Ascending aorta (tissue), 2 donors: Measurements from ENCODE around the gene CNTN1. TPM values are rescaled to one million over a fixed set of nuclear protein-coding genes. Genes with fewer than 3 reads are reported as not detected.

Experiments used
- DNase-seq, 2 donors: peaks; one replicate each; pipeline ENCODE4 v3.0.0-alpha.2; 2019; ENCODE audit warnings: low spot score in 2 of 2
- H3K27ac ChIP-seq, 2 donors: fragments of 200-600 bp; sonication (generic); one replicate each; pipeline ENCODE4 v1.5.1; 2016 to 2017; ENCODE audit warnings: mild to moderate bottlenecking in 1 of 2
- H3K27me3 ChIP-seq: fragments of 200-600 bp; sonication (generic); one replicate; pipeline ENCODE4 v1.5.1; 2017
- H3K36me3 ChIP-seq, 2 donors: fragments of 200-600 bp; sonication (generic); one replicate each; pipeline ENCODE4 v1.5.1; 2016
- H3K4me1 ChIP-seq, 2 donors: fragments of 200-600 bp; sonication (generic); one replicate each; pipeline ENCODE4 v1.5.1; 2016 to 2017; ENCODE audit warnings: mild to moderate bottlenecking in 1 of 2
- H3K4me3 ChIP-seq, 2 donors: fragments of 200-600 bp; sonication (generic); one replicate each; pipeline ENCODE4 v1.5.1; 2016 to 2017; ENCODE audit warnings: mild to moderate bottlenecking in 1 of 2
- H3K9me3 ChIP-seq, 2 donors: fragments of 200-600 bp; sonication (generic); one replicate each; pipeline ENCODE4 v1.5.1; 2016
- CTCF ChIP-seq, 3 experiments: fragments of 200-600 bp in 2 of 3; fragments of 450-650 bp in 1 of 3; sonication (generic) in 2 of 3; IDR thresholded peaks; one replicate each; pipeline ENCODE4 v1.5.1; 2016 to 2019; ENCODE audit warnings: antibody characterized with exemption in 3 of 3, mild to moderate bottlenecking in 1 of 3, moderate library complexity in 1 of 3
- intact Hi-C: fragments of 100-400 bp; cut with DNase I; formaldehyde crosslinking; loops from one replicate; pipeline ENCODE4 v1.15.1; 2023
- total RNA-seq: library from RNA; depleted of rRNA; stranded (reverse); fragments of >200 nt; gene quantifications from one replicate; pipeline ENCODE4 v1.1.0, GENCODE V29; 2016

The CNTN1 gene
- total RNA-seq, 1 donor from 2014 or later: 0.75 TPM

- H3K27ac ChIP-seq: no peak overlapping the region
Measured at GRCh38 chr12:41034686-41035085, 342.4 kb downstream of the CNTN1 start.

GRCh38 chr12:41039461-41039860 lies 347.2 kb downstream of the CNTN1 start:
- intact Hi-C loops: no loop called here
- no peaks in the 10 kb centered on the region for H3K4me1 ChIP-seq
- H3K4me3 ChIP-seq: no peak overlapping the region
- H3K27me3 ChIP-seq: no peaks in the 10 kb centered on the region
- H3K36me3 ChIP-seq: no peaks in the 10 kb centered on the region
- H3K27ac ChIP-seq: no peak overlapping the region
- DNase-seq: no peak
- TF ChIP-seq CTCF (IDR thresholded peaks at IDR 0.05): no peak
- no peaks in the 10 kb centered on the region for H3K9me3 ChIP-seq

More at GRCh38 chr12:41034686-41035085, 342.4 kb downstream of the CNTN1 start:
- no peak for TF ChIP-seq CTCF (IDR thresholded peaks at IDR 0.05)
- no peaks in the 10 kb centered on the region for H3K27me3 ChIP-seq
- no peaks in the 10 kb centered on the region for H3K4me1 ChIP-seq
- H3K9me3 ChIP-seq: no peaks in the 10 kb centered on the region
- intact Hi-C loops: no loop called here
- H3K4me3 ChIP-seq: no peak overlapping the region
- no peaks in the 10 kb centered on the region for H3K36me3 ChIP-seq
- no peak for DNase-seq

GRCh38 chr12:41045509-41045908 lies 353.3 kb downstream of the CNTN1 start:
- TF ChIP-seq CTCF (IDR thresholded peaks at IDR 0.05): no peak
- H3K4me3 ChIP-seq: no peak overlapping the region
- H3K27me3 ChIP-seq: no peaks in the 10 kb centered on the region
- H3K27ac ChIP-seq: no peak overlapping the region
- H3K36me3 ChIP-seq: no peaks in the 10 kb centered on the region
- H3K9me3 ChIP-seq: no peaks in the 10 kb centered on the region
- no peak for DNase-seq
- intact Hi-C loops: no loop called here
- no peaks in the 10 kb centered on the region for H3K4me1 ChIP-seq

- intact Hi-C loops: no loop called here
- H3K27ac ChIP-seq: no peak overlapping the region
Measured at GRCh38 chr12:41049033-41049432, 356.8 kb downstream of the CNTN1 start.

GRCh38 chr12:41051954-41052353 lies 359.7 kb downstream of the CNTN1 start:
- Histone ChIP-seq H3K27me3 (no peaks in the 10 kb centered on the region), H3K27ac (no peak overlapping the region), H3K36me3 (no peaks in the 10 kb centered on the region), H3K4me1 (peaks cover 0 to 2% of the 10 kb centered on the region in 2 donors), H3K9me3 (no peaks in the 10 kb centered on the region), H3K4me3 (no peak overlapping the region)
- TF ChIP-seq CTCF (IDR thresholded peaks at IDR 0.05): no peak
- intact Hi-C loops: no loop called here
- no peak for DNase-seq

More at GRCh38 chr12:41049033-41049432, 356.8 kb downstream of the CNTN1 start:
- Histone ChIP-seq H3K36me3 (no peaks in the 10 kb centered on the region), H3K4me3 (no peak overlapping the region), H3K27me3 (no peaks in the 10 kb centered on the region), H3K4me1 (peaks cover 0 to 2% of the 10 kb centered on the region in 2 donors), H3K9me3 (no peaks in the 10 kb centered on the region)
- no peak for DNase-seq
- no peak for TF ChIP-seq CTCF (IDR thresholded peaks at IDR 0.05)

GRCh38 chr12:41052441-41052840 lies 360.2 kb downstream of the CNTN1 start:
- H3K27me3 ChIP-seq: no peaks in the 10 kb centered on the region
- no peaks in the 10 kb centered on the region for H3K9me3 ChIP-seq
- TF ChIP-seq CTCF (IDR thresholded peaks at IDR 0.05): no peak
- H3K4me1 ChIP-seq: peaks cover 0 to 2% of the 10 kb centered on the region in 2 donors
- no peak overlapping the region for H3K27ac ChIP-seq
- H3K36me3 ChIP-seq: no peaks in the 10 kb centered on the region
- intact Hi-C loops: no loop called here
- no peak overlapping the region for H3K4me3 ChIP-seq
- no peak for DNase-seq
